ENCODE measurements around the gene DENND5B. TPM values are rescaled to one million over a fixed set of nuclear protein-coding genes. Genes with fewer than 3 reads are reported as not detected.
"Not testable (repeated sequence)": the region's sequence is repeated elsewhere in the genome, so short reads cannot be mapped to it uniquely, and the experiment has no call there.

The DENND5B gene
- total RNA-seq, 1 donor from 2014 or later, result 22.9 TPM

GRCh38 chr12:31508436-31509150 lies 82.3 kb downstream of the DENND5B start:
- DNase-seq (ENCODE audit: low read depth), result no peak

- no peak for DNase-seq (ENCODE audit: low read depth)
Observed at GRCh38 chr12:31507966-31508365, 83.0 kb downstream of the DENND5B start.

- no peak for DNase-seq (ENCODE audit: low read depth)
Observed at GRCh38 chr12:31506515-31507306, 84.2 kb downstream of the DENND5B start.

GRCh38 chr12:31504625-31505222 lies 86.2 kb downstream of the DENND5B start:
- no peak for DNase-seq (ENCODE audit: low read depth)

- not testable (repeated sequence) for DNase-seq (ENCODE audit: low read depth)
Observed at GRCh38 chr12:31501014-31501413, 89.9 kb downstream of the DENND5B start.

GRCh38 chr12:31499567-31499966 lies 91.4 kb downstream of the DENND5B start:
- DNase-seq (ENCODE audit: low read depth), result no peak

GRCh38 chr12:31498424-31498823 lies 92.5 kb downstream of the DENND5B start:
- peak; percentile 9 for DNase-seq (ENCODE audit: low read depth)

GRCh38 chr12:31496257-31496656 lies 94.7 kb downstream of the DENND5B start:
- DNase-seq (ENCODE audit: low read depth), result no peak

GRCh38 chr12:31494455-31494854 lies 96.5 kb downstream of the DENND5B start:
- no peak for DNase-seq (ENCODE audit: low read depth)

GRCh38 chr12:31492599-31493196 lies 98.2 kb downstream of the DENND5B start:
- DNase-seq (ENCODE audit: low read depth), result peak; percentile 3

GRCh38 chr12:31491841-31492598 lies 98.9 kb downstream of the DENND5B start:
- DNase-seq (ENCODE audit: low read depth), result peak; percentile 65

- DNase-seq (ENCODE audit: low read depth), result no peak
Observed at GRCh38 chr12:31491241-31491794, 99.6 kb downstream of the DENND5B start.

GRCh38 chr12:31488737-31489338 lies 102.1 kb downstream of the DENND5B start:
- no peak for DNase-seq (ENCODE audit: low read depth)

GRCh38 chr12:31485571-31485970 lies 105.4 kb downstream of the DENND5B start:
- DNase-seq (ENCODE audit: low read depth), result no peak

GRCh38 chr12:31482816-31483215 lies 108.1 kb downstream of the DENND5B start:
- DNase-seq (ENCODE audit: low read depth), result peak; percentile 5

- DNase-seq (ENCODE audit: low read depth), result no peak
Observed at GRCh38 chr12:31481415-31481814, 109.5 kb downstream of the DENND5B start.

- no peak for DNase-seq (ENCODE audit: low read depth)
Observed at GRCh38 chr12:31479516-31480210, 111.3 kb downstream of the DENND5B start.

GRCh38 chr12:31478898-31479297 lies 112.0 kb downstream of the DENND5B start:
- no peak for DNase-seq (ENCODE audit: low read depth)

- no peak for DNase-seq (ENCODE audit: low read depth)
Observed at GRCh38 chr12:31478425-31478824, 112.5 kb downstream of the DENND5B start.

- no peak for DNase-seq (ENCODE audit: low read depth)
Observed at GRCh38 chr12:31477687-31478086, 113.2 kb downstream of the DENND5B start.
